Measurements from ENCODE around the gene BLOC1S5. TPM values are rescaled to one million over a fixed set of nuclear protein-coding genes. Genes with fewer than 3 reads are reported as not detected.

BLOC1S5 gene
- total and polyA plus RNA-seq, 2 of the 13 experiments (the other 11 are each of a cell fraction or from before 2014, with no cell fraction given) = 10.5 to 41.5 TPM

DNA sequence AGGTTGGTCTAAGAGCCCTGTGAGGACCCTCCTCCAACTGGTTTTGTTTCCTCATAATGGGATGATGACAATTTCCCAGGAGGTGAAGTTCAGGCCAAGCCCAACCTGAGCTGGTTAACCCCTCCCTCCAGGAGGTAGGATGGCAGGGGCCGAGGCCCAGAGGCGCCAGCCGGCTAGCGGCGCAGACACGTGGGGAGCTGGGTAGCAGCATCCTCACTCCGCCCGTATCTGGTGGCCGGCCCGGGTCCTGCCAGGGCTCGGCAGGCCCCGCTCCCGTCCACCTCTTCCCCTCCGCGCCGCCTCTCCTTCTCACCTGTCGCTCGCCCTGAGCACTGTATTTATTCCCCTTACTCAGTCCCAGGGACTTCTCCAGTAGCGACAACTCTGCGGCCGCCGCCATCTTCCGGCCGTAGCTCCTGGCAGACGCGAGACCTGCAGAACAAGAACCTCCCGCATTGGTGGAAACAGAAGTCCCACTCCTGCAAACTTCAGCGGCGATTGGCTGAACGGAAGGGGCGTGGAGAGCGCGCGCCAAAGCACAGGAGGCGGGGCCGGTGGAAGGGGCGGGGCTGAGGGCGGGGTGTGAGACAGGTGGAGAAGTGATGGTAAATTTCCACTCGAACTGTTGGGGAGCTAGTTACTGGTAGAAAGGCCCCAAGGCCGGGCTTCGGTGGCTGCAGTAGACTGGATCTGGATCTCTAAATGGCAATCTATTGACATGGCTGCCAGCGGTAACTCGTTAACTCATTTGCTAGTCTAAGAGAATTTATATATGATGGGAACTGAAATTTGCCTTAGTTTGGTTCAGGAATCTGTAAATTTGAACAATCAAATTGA is 38.2 kb upstream of the BLOC1S5 start, which contains the start of gene EEF1E1 (continued):
- TF ChIP-seq ZNF432 (CRISPR knock-in tag; IDR thresholded peaks at IDR 0.05; ENCODE audit: borderline replicate concordance) (no peak), RARA (CRISPR knock-in tag; IDR thresholded peaks at IDR 0.05) (peak; percentile 74), PHF20 (CRISPR knock-in tag; IDR thresholded peaks at IDR 0.05) (peak; percentile 86), ZSCAN22 (CRISPR knock-in tag; IDR thresholded peaks at IDR 0.05) (no peak), ZFP36L2 (CRISPR knock-in tag; IDR thresholded peaks at IDR 0.05) (no peak)
- TF ChIP-seq, protein P1, sequence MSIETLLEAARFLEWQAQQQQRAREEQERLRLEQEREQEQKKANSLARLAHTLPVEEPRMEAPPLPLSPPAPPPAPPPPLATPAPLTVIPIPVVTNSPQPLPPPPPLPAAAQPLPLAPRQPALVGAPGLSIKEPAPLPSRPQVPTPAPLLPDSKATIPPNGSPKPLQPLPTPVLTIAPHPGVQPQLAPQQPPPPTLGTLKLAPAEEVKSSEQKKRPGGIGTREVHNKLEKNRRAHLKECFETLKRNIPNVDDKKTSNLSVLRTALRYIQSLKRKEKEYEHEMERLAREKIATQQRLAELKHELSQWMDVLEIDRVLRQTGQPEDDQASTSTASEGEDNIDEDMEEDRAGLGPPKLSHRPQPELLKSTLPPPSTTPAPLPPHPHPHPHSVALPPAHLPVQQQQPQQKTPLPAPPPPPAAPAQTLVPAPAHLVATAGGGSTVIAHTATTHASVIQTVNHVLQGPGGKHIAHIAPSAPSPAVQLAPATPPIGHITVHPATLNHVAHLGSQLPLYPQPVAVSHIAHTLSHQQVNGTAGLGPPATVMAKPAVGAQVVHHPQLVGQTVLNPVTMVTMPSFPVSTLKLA (IDR thresholded peaks at IDR 0.05) = peak; percentile 49
- TF ChIP-seq, protein P2, sequence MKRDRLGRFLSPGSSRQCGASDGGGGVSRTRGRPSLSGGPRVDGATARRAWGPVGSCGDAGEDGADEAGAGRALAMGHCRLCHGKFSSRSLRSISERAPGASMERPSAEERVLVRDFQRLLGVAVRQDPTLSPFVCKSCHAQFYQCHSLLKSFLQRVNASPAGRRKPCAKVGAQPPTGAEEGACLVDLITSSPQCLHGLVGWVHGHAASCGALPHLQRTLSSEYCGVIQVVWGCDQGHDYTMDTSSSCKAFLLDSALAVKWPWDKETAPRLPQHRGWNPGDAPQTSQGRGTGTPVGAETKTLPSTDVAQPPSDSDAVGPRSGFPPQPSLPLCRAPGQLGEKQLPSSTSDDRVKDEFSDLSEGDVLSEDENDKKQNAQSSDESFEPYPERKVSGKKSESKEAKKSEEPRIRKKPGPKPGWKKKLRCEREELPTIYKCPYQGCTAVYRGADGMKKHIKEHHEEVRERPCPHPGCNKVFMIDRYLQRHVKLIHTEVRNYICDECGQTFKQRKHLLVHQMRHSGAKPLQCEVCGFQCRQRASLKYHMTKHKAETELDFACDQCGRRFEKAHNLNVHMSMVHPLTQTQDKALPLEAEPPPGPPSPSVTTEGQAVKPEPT (CRISPR knock-in tag; IDR thresholded peaks at IDR 0.05; ENCODE audit: low read depth) = no peak
- TF ChIP-seq, protein P3, sequence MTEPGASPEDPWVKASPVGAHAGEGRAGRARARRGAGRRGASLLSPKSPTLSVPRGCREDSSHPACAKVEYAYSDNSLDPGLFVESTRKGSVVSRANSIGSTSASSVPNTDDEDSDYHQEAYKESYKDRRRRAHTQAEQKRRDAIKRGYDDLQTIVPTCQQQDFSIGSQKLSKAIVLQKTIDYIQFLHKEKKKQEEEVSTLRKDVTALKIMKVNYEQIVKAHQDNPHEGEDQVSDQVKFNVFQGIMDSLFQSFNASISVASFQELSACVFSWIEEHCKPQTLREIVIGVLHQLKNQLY (CRISPR knock-in tag; IDR thresholded peaks at IDR 0.05) = peak; percentile 35; the same call in 1 of the 2 replicates
- TF ChIP-seq, protein P4, sequence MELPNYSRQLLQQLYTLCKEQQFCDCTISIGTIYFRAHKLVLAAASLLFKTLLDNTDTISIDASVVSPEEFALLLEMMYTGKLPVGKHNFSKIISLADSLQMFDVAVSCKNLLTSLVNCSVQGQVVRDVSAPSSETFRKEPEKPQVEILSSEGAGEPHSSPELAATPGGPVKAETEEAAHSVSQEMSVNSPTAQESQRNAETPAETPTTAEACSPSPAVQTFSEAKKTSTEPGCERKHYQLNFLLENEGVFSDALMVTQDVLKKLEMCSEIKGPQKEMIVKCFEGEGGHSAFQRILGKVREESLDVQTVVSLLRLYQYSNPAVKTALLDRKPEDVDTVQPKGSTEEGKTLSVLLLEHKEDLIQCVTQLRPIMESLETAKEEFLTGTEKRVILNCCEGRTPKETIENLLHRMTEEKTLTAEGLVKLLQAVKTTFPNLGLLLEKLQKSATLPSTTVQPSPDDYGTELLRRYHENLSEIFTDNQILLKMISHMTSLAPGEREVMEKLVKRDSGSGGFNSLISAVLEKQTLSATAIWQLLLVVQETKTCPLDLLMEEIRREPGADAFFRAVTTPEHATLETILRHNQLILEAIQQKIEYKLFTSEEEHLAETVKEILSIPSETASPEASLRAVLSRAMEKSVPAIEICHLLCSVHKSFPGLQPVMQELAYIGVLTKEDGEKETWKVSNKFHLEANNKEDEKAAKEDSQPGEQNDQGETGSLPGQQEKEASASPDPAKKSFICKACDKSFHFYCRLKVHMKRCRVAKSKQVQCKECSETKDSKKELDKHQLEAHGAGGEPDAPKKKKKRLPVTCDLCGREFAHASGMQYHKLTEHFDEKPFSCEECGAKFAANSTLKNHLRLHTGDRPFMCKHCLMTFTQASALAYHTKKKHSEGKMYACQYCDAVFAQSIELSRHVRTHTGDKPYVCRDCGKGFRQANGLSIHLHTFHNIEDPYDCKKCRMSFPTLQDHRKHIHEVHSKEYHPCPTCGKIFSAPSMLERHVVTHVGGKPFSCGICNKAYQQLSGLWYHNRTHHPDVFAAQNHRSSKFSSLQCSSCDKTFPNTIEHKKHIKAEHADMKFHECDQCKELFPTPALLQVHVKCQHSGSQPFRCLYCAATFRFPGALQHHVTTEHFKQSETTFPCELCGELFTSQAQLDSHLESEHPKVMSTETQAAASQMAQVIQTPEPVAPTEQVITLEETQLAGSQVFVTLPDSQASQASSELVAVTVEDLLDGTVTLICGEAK (IDR thresholded peaks at IDR 0.05) = no peak
- TF ChIP-seq, protein P4 (CRISPR knock-in tag; IDR thresholded peaks at IDR 0.05) = no peak
- TF ChIP-seq, protein P5, sequence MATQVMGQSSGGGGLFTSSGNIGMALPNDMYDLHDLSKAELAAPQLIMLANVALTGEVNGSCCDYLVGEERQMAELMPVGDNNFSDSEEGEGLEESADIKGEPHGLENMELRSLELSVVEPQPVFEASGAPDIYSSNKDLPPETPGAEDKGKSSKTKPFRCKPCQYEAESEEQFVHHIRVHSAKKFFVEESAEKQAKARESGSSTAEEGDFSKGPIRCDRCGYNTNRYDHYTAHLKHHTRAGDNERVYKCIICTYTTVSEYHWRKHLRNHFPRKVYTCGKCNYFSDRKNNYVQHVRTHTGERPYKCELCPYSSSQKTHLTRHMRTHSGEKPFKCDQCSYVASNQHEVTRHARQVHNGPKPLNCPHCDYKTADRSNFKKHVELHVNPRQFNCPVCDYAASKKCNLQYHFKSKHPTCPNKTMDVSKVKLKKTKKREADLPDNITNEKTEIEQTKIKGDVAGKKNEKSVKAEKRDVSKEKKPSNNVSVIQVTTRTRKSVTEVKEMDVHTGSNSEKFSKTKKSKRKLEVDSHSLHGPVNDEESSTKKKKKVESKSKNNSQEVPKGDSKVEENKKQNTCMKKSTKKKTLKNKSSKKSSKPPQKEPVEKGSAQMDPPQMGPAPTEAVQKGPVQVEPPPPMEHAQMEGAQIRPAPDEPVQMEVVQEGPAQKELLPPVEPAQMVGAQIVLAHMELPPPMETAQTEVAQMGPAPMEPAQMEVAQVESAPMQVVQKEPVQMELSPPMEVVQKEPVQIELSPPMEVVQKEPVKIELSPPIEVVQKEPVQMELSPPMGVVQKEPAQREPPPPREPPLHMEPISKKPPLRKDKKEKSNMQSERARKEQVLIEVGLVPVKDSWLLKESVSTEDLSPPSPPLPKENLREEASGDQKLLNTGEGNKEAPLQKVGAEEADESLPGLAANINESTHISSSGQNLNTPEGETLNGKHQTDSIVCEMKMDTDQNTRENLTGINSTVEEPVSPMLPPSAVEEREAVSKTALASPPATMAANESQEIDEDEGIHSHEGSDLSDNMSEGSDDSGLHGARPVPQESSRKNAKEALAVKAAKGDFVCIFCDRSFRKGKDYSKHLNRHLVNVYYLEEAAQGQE (IDR thresholded peaks at IDR 0.05; ENCODE audit: borderline replicate concordance in 1 of 2, low read depth in 1 of 2, low read length in 2 of 2) = 0 out of 4 replicates have a peak, but pooled peaks of 1 of the 2 experiments have one; percentile 21
